Measurements from ENCODE around the gene DENND6B. TPM values are rescaled to one million over a fixed set of nuclear protein-coding genes. Genes with fewer than 3 reads are reported as not detected.
"Not testable (repeated sequence)": the region's sequence is repeated elsewhere in the genome, so short reads cannot be mapped to it uniquely, and the experiment has no call there.

Gene DENND6B
- total RNA-seq, 1 donor from 2014 or later: 11.9 TPM

GRCh38 chr22:50339945-50340879 is 13.4 kb upstream of the DENND6B start:
- no peak for DNase-seq (ENCODE audit: low read depth)

GRCh38 chr22:50338860-50339462 is 12.1 kb upstream of the DENND6B start:
- DNase-seq (ENCODE audit: low read depth): no peak

- no peak for DNase-seq (ENCODE audit: low read depth)
These were observed 11.3 kb upstream of the DENND6B start for GRCh38 chr22:50338042-50338573.

- DNase-seq (ENCODE audit: low read depth): no peak
These were observed 10.6 kb upstream of the DENND6B start for GRCh38 chr22:50337262-50338041.

- DNase-seq (ENCODE audit: low read depth): not testable (repeated sequence)
These were observed 7.6 kb upstream of the DENND6B start for GRCh38 chr22:50334433-50334832.

- peak; percentile 66 for DNase-seq (ENCODE audit: low read depth)
These were observed 2.4 kb upstream of the DENND6B start for GRCh38 chr22:50329236-50329635.

- DNase-seq (ENCODE audit: low read depth): no peak
These were observed 853 bp upstream of the DENND6B start for GRCh38 chr22:50327711-50328019.

GRCh38 chr22:50326225-50326955 is 422 bp downstream of the DENND6B start:
- no peak for DNase-seq (ENCODE audit: low read depth)

GRCh38 chr22:50325444-50326224 is 1.2 kb downstream of the DENND6B start:
- no peak for DNase-seq (ENCODE audit: low read depth)

GRCh38 chr22:50323900-50324299 is 2.9 kb downstream of the DENND6B start:
- DNase-seq (ENCODE audit: low read depth): no peak

- not testable (repeated sequence) for DNase-seq (ENCODE audit: low read depth)
These were observed 4.3 kb downstream of the DENND6B start for GRCh38 chr22:50322382-50323104.

- no peak for DNase-seq (ENCODE audit: low read depth)
These were observed 6.0 kb downstream of the DENND6B start for GRCh38 chr22:50320671-50321325.

GRCh38 chr22:50320116-50320515 is 6.7 kb downstream of the DENND6B start:
- no peak for DNase-seq (ENCODE audit: low read depth)

- DNase-seq (ENCODE audit: low read depth): no peak
These were observed 7.3 kb downstream of the DENND6B start for GRCh38 chr22:50319503-50319951.

GRCh38 chr22:50318698-50319411 is 8.0 kb downstream of the DENND6B start:
- DNase-seq (ENCODE audit: low read depth): no peak

GRCh38 chr22:50318356-50318697 is 8.5 kb downstream of the DENND6B start:
- DNase-seq (ENCODE audit: low read depth): no peak

- no peak for DNase-seq (ENCODE audit: low read depth)
These were observed 9.1 kb downstream of the DENND6B start for GRCh38 chr22:50317674-50318073.

- no peak for DNase-seq (ENCODE audit: low read depth)
These were observed 9.6 kb downstream of the DENND6B start for GRCh38 chr22:50317178-50317577.

Measured in renal cortical epithelial cell (primary cell).